VCaP (cell line): Measurements from ENCODE around the gene RFX5.

Source experiments
- H3K27ac ChIP-seq: fragments of 450-650 bp; 2 replicates; pipeline ENCODE4 v1.5.1; 2017
- CTCF ChIP-seq: fragments of 450-650 bp; conservative IDR thresholded peaks from 2 replicates; pipeline ENCODE4 v1.5.1; 2017; ENCODE audit warnings: mild to moderate bottlenecking, moderate library complexity

RFX5 gene

GRCh38 chr1:151294742-151295462 lies 52.1 kb downstream of the RFX5 start:
- TF ChIP-seq CTCF, result no peak
- no peak overlapping the region for H3K27ac ChIP-seq

- TF ChIP-seq CTCF, result no peak
- H3K27ac ChIP-seq, result no peak overlapping the region
Measured at GRCh38 chr1:151293093-151293492, 54.0 kb downstream of the RFX5 start.

GRCh38 chr1:151292207-151293030 lies 54.6 kb downstream of the RFX5 start:
- TF ChIP-seq CTCF, result no peak
- H3K27ac ChIP-seq, result no peak overlapping the region

GRCh38 chr1:151290709-151291303 lies 56.2 kb downstream of the RFX5 start:
- no peak overlapping the region for H3K27ac ChIP-seq

More at GRCh38 chr1:151290709-151291303, 56.2 kb downstream of the RFX5 start:
- TF ChIP-seq CTCF, result no peak
